Fibroblast of pulmonary artery (primary cell): ENCODE results near the gene PLXNC1.
A peak's percentile ranks its signal among the peaks of the same experiment; 100 is the strongest.

Source experiments
- DNase-seq: peaks from one replicate; pipeline ENCODE4 v3.0.0-alpha.2; 2010; ENCODE audit warnings: low read depth
- H3K4me3 ChIP-seq: replicated peaks from 2 replicates; pipeline ENCODE4 v1.5.1; 2011; ENCODE audit warnings: low read depth, mild to moderate bottlenecking, control low read depth, low read length, moderate library complexity
- TF ChIP-seq, protein P1 (sequence below): IDR thresholded peaks from 2 replicates; pipeline ENCODE4 v1.5.1; 2011; ENCODE audit warnings: mild to moderate bottlenecking, control low read depth, low read length, inconsistent platforms; ENCODE audit errors: missing control alignments

PLXNC1 gene

DNA sequence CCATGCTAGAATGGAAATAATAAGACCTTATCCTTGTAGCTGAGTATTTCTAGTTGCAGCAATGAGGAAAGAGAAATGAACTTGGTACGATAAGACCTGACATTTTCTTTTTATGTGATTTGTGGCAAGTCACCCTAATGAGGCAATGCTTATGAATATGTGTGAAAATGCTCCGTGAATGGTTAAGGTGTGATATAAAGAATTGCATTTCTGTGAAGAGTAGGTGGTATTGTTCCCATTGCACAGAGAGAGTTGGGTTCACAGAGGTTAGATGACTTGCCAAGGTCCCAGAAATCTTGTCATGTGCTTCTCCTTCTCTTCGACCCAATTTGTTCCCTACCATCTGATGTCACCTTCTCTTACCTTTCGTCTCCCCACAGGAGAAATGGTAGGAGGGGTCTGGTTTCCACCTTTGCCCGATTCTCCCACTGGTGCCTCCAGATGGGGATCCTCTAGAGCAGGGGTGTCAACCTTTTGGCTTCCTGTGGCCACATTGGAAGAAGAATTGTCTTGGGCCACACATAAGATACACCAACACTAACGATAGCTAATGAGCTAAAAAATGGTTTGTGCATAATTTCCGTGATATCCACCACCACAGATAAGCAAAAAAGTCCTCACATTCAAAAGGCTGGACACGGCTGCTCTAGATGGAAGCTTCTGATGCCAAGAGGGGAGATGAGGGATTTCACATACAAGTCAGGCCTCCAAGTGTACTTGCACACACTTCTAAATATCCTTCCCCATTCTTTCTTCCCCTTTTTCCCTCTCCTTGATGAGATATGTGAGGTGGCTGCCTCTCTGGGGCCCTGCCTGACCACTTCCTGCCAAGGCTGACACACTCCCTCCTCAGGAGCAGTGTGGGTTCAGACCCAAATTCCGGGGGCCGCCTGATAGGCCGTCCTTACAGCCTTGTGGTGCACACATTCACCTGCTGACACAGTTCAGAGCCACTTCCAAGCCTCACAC lies 96.1 kb downstream of the PLXNC1 start:
- TF ChIP-seq, protein P1, sequence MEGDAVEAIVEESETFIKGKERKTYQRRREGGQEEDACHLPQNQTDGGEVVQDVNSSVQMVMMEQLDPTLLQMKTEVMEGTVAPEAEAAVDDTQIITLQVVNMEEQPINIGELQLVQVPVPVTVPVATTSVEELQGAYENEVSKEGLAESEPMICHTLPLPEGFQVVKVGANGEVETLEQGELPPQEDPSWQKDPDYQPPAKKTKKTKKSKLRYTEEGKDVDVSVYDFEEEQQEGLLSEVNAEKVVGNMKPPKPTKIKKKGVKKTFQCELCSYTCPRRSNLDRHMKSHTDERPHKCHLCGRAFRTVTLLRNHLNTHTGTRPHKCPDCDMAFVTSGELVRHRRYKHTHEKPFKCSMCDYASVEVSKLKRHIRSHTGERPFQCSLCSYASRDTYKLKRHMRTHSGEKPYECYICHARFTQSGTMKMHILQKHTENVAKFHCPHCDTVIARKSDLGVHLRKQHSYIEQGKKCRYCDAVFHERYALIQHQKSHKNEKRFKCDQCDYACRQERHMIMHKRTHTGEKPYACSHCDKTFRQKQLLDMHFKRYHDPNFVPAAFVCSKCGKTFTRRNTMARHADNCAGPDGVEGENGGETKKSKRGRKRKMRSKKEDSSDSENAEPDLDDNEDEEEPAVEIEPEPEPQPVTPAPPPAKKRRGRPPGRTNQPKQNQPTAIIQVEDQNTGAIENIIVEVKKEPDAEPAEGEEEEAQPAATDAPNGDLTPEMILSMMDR: no peak
- no peak for DNase-seq

DNA sequence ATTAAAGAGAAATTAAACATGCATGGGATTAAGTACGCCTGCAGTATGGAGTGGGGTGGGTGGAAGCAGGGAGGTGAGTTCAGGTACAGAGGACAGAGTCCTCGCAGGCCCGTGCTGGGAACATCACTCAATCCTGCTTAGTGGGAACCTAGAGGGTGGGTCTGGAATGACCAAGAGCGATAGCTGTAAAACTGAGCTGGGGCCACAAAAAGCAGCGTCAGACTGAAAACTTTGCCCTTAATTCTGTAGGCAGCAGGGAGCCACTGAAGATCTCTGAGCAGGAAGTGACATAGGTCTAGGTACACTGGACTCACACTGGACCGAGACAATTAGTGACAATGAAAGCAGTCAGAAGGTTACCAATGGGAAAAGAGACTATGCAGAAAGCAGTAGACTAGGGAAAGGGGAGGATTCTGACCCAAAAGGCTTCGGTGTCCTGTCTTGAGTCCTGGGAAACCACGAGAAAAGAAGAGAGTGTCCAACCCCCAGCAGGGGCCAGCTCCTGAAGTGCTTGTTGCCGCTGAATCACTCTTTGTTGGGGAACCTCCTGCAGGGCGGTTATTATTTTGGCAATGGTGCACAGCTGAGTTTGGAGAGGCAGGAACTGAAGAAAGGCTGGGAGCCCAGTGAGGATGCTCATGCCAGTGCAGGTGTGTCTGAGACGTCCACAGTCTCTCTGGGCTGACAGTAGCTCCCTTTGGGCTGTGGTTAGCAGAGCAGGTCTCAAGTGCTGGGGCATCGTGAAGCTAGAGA lies 97.4 kb downstream of the PLXNC1 start:
- TF ChIP-seq, protein P1: no peak
- no peak for DNase-seq
- no peak overlapping the region for H3K4me3 ChIP-seq

More for the DNA sequence above, 96.1 kb downstream of the PLXNC1 start:
- H3K4me3 ChIP-seq: no peak overlapping the region

DNA sequence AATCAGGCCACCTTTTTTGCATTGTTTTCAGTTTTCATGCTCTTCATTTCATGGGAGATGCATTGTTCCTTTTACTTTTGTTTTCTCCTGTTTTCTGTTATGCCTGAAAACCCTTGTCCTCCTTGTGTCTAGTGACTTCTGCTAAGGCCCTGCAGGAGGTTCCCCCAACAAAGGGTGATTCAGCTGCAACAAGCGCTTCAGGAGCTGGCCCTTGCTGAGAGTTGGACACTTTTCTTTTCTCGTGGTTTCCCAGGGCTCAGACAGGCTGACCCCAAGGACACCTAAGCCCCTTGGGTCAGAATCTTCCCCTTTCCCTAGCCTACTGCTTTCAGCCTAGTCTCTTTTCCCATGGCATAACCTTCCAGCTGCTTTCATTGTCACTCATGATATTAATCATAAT lies 98.9 kb downstream of the PLXNC1 start:
- no peak overlapping the region for H3K4me3 ChIP-seq
- TF ChIP-seq, protein P1: no peak
- DNase-seq: no peak

DNA sequence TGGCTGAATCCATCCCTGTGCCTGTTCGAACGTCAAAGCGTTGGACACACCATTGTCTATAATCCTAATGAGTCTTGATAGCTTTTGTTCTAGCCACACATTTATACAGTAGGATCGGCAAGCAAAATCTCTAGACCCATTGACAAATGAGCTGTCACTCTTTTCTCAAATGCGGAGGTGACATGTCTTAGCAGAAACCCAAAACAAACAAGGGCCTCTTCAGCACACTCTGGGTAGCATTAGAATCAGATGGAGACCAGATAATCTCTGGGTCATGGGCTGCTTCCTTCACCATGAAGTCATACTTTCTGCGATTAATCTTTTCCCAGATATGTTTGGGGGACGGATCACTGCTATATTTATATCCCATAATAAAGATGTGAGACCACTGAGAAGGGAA lies 100.2 kb downstream of the PLXNC1 start:
- TF ChIP-seq, protein P1: no peak
- no peak overlapping the region for H3K4me3 ChIP-seq
- DNase-seq: no peak

DNA sequence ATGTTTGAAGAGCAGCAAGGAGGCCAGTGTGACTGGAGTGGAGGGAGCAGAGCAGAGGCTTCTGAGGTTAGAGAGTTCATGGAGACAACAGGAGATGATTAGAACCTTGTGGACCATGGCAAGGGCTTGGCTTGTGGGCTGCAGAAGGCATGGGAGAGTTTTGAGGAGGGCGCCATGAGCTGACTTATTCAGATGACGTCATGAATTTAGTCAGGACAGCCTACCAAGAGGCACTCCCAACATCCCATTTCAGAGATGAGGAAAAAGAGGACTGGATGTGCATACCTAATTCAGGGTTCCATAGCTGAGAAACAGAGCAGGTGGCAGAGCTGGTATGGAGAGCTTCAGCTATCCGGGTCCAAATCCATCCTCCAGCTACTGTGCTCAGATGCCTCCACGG lies 101.8 kb downstream of the PLXNC1 start:
- DNase-seq: no peak
- TF ChIP-seq, protein P1: no peak
- H3K4me3 ChIP-seq: no peak overlapping the region

DNA sequence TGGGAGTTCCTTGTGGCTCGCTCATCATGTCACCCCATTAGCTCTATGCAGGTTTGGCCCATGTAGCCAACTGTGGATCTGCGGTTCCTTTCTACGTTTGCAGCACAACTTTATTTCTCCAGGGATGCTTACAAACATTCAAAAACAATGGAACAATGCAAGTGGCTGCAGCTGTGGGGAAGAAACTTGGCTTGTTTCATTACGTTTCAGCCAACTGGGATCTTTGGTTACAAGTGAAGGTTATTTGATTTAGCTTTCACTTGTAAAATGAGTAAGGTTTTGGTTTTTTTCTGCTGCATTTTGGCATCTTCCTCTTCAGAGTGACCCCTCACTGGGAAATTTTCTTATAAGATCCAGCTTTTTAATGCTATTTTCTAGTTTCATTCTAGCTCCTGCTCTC lies 105.9 kb downstream of the PLXNC1 start:
- no peak overlapping the region for H3K4me3 ChIP-seq
- peak; percentile 22 for DNase-seq
- TF ChIP-seq, protein P1: no peak
